KMS-11 (cell line): ENCODE data around the gene COL18A1.

ENCODE experiments used
- H2AFZ ChIP-seq: fragments of 200-600 bp; sonication (generic); 2 replicates; pipeline ENCODE4 v1.6.1; 2016; ENCODE audit warnings: antibody characterized with exemption, mixed run types, low read depth
- H3K27ac ChIP-seq: fragments of 200-600 bp; sonication (generic); 2 replicates; pipeline ENCODE4 v1.6.1; 2016; ENCODE audit warnings: mild to moderate bottlenecking, mixed run types
- H3K27me3 ChIP-seq: fragments of 200-600 bp; sonication (generic); 2 replicates; pipeline ENCODE4 v1.6.1; 2017; ENCODE audit warnings: mild to moderate bottlenecking, low read depth, mixed run types, moderate library complexity; ENCODE audit not compliant: insufficient read depth
- H3K36me3 ChIP-seq: fragments of 200-600 bp; sonication (generic); 2 replicates; pipeline ENCODE4 v1.6.1; 2017; ENCODE audit warnings: mild to moderate bottlenecking, mixed run types; ENCODE audit not compliant: insufficient read depth
- H3K4me1 ChIP-seq: fragments of 200-600 bp; sonication (generic); 2 replicates; pipeline ENCODE4 v1.6.1; 2016; ENCODE audit warnings: mild to moderate bottlenecking, low read depth, mixed run types; ENCODE audit not compliant: poor library complexity, severe bottlenecking
- H3K4me2 ChIP-seq: fragments of 200-600 bp; sonication (generic); 2 replicates; pipeline ENCODE4 v1.7.0; 2016; ENCODE audit warnings: mild to moderate bottlenecking, mixed run types
- H3K4me3 ChIP-seq: fragments of 200-600 bp; sonication (generic); IDR thresholded peaks from 2 replicates; pipeline ENCODE4 v1.6.1; 2017; ENCODE audit warnings: low read depth, low read length, mixed read lengths; ENCODE audit not compliant: insufficient read depth
- H3K79me2 ChIP-seq: fragments of 200-600 bp; sonication (generic); 2 replicates; pipeline ENCODE4 v1.6.1; 2016; ENCODE audit warnings: low read depth, mixed run types; ENCODE audit not compliant: insufficient read depth
- H3K9ac ChIP-seq: fragments of 200-600 bp; sonication (generic); 2 replicates; pipeline ENCODE4 v1.6.1; 2016; ENCODE audit warnings: mild to moderate bottlenecking, mixed run types
- H4K20me1 ChIP-seq: fragments of 200-600 bp; sonication (generic); 2 replicates; pipeline ENCODE4 v1.6.1; 2016; ENCODE audit warnings: mild to moderate bottlenecking, mixed run types; ENCODE audit not compliant: insufficient read depth
- CTCF ChIP-seq: fragments of 200-600 bp; sonication (generic); conservative IDR thresholded peaks from 2 replicates; pipeline ENCODE4 v1.6.1; 2017; ENCODE audit warnings: low read depth, mild to moderate bottlenecking, antibody characterized with exemption, low read length, moderate library complexity, mixed read lengths

COL18A1 gene

GRCh38 chr21:45423201-45423955 lies 18.4 kb downstream of the COL18A1 start:
- Histone ChIP-seq H3K4me2 (no peak overlapping the region), H3K4me3 (no peak overlapping the region), H3K79me2 (no peaks in the 10 kb centered on the region), H3K27me3 (peaks cover 93% of the 10 kb centered on the region), H4K20me1 (no peaks in the 10 kb centered on the region), H3K9ac (no peak overlapping the region), H2AFZ (no peak overlapping the region), H3K36me3 (no peaks in the 10 kb centered on the region), H3K4me1 (no peaks in the 10 kb centered on the region), H3K27ac (no peak overlapping the region)
- no peak for TF ChIP-seq CTCF

- no peak overlapping the region for H3K9ac ChIP-seq
- H4K20me1 ChIP-seq: no peaks in the 10 kb centered on the region
- H3K4me1 ChIP-seq: no peaks in the 10 kb centered on the region
- TF ChIP-seq CTCF: no peak
- H3K4me2 ChIP-seq: no peak overlapping the region
- H3K27ac ChIP-seq: no peak overlapping the region
- no peak overlapping the region for H3K4me3 ChIP-seq
- peaks cover 92% of the 10 kb centered on the region for H3K27me3 ChIP-seq
- H3K79me2 ChIP-seq: no peaks in the 10 kb centered on the region
- H2AFZ ChIP-seq: no peak overlapping the region
- no peaks in the 10 kb centered on the region for H3K36me3 ChIP-seq
Measured at GRCh38 chr21:45423968-45424853, 19.2 kb downstream of the COL18A1 start.

GRCh38 chr21:45424854-45425795 lies 20.2 kb downstream of the COL18A1 start:
- Histone ChIP-seq H3K4me3 (no peak overlapping the region), H3K27ac (no peak overlapping the region), H3K4me2 (no peak overlapping the region), H3K9ac (no peak overlapping the region), H3K36me3 (no peaks in the 10 kb centered on the region), H4K20me1 (no peaks in the 10 kb centered on the region), H3K27me3 (peaks cover 87% of the 10 kb centered on the region), H3K79me2 (no peaks in the 10 kb centered on the region), H3K4me1 (no peaks in the 10 kb centered on the region), H2AFZ (no peak overlapping the region)
- no peak for TF ChIP-seq CTCF
